Measurements from ENCODE around the gene ZNF18. TPM values are rescaled to one million over a fixed set of nuclear protein-coding genes. Genes with fewer than 3 reads are reported as not detected.
"Not testable (repeated sequence)": the region's sequence is repeated elsewhere in the genome, so short reads cannot be mapped to it uniquely, and the experiment has no call there.

Gene ZNF18
- total and polyA plus RNA-seq, 2 experiments from 2014 or later = 9.9 to 10.7 TPM

DNA sequence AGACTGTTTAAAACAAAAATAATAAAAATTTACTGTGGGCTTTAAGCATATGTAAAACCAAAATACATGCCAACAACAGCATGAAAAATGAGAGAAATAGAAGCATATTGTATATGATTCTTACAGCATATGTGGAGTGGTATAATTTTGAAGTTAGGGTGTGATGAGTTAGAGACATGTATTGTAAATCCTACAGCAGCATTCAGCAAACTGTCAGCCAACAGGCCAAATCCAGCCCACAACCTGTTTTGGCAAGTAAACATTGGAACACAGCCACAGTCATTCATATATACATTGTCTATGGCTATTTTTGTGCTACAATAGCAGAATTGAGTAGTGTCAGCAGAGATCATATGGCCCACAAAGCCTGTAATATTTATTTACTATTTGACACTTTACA lies 42.3 kb downstream of the ZNF18 start:
- TF ChIP-seq, protein P1, sequence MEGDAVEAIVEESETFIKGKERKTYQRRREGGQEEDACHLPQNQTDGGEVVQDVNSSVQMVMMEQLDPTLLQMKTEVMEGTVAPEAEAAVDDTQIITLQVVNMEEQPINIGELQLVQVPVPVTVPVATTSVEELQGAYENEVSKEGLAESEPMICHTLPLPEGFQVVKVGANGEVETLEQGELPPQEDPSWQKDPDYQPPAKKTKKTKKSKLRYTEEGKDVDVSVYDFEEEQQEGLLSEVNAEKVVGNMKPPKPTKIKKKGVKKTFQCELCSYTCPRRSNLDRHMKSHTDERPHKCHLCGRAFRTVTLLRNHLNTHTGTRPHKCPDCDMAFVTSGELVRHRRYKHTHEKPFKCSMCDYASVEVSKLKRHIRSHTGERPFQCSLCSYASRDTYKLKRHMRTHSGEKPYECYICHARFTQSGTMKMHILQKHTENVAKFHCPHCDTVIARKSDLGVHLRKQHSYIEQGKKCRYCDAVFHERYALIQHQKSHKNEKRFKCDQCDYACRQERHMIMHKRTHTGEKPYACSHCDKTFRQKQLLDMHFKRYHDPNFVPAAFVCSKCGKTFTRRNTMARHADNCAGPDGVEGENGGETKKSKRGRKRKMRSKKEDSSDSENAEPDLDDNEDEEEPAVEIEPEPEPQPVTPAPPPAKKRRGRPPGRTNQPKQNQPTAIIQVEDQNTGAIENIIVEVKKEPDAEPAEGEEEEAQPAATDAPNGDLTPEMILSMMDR (IDR thresholded peaks at IDR 0.05; ENCODE audit: low read depth, low read length) = no peak
- DNase-seq (ENCODE audit: low read depth in 1 of 2, low spot score in 1 of 2) = no peak
- H3K27me3 ChIP-seq = no peaks in the 10 kb centered on the region
- H3K36me3 ChIP-seq = no peaks in the 10 kb centered on the region
- H3K27ac ChIP-seq = no peak overlapping the region
- H3K4me1 ChIP-seq (ENCODE audit: low read depth) = no peaks in the 10 kb centered on the region
- no peaks in the 10 kb centered on the region for H3K9me3 ChIP-seq (ENCODE audit: low read depth)
- H3K4me3 ChIP-seq = no peak overlapping the region

DNA sequence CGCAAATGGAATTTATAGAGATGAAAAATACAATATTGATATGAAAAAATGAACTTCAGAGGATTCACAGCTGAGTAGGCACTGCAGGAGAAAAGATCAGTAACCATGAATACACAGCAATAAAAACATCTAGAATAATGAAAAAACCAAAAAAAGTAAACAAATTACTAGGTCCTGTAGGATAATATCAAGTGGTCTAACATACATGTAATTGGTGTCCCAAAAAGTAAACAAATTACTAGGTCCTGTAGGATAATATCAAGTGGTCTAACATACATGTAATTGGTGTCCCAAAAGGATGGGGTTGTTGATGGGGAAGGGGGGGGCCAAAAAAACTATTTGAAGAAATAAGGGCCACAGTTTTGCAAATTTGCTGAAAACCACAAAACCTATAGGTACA lies 43.4 kb downstream of the ZNF18 start:
- H3K4me1 ChIP-seq (ENCODE audit: low read depth) = no peaks in the 10 kb centered on the region
- no peaks in the 10 kb centered on the region for H3K36me3 ChIP-seq
- no peak for DNase-seq (ENCODE audit: low read depth in 1 of 2, low spot score in 1 of 2)
- no peaks in the 10 kb centered on the region for H3K9me3 ChIP-seq (ENCODE audit: low read depth)
- no peak overlapping the region for H3K27ac ChIP-seq
- H3K4me3 ChIP-seq = no peak overlapping the region
- TF ChIP-seq, protein P1 (IDR thresholded peaks at IDR 0.05; ENCODE audit: low read depth, low read length) = no peak
- H3K27me3 ChIP-seq = no peaks in the 10 kb centered on the region

DNA sequence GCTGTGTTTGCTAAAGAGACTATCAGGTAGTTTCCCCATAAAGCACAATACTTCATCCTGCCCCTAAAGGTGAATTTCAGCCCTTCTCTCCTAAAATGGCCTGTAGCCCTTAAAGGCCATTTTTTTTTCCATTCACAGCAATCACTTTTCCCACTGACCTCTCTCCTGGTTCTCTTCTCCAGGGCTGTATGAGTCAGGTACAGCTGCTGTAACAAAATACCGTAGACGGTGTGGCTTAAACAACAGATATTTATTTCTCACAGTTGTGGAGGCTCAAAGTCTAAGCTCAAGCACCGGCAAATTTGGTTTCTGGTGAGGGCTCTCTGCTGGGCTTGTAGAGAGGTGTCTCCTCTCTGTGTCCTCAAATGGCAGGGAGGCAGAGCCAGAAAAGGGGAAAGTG lies 44.7 kb downstream of the ZNF18 start:
- DNase-seq (ENCODE audit: low read depth in 1 of 2, low spot score in 1 of 2) = no peak
- TF ChIP-seq, protein P1 (IDR thresholded peaks at IDR 0.05; ENCODE audit: low read depth, low read length) = no peak
- no peaks in the 10 kb centered on the region for H3K36me3 ChIP-seq

DNA sequence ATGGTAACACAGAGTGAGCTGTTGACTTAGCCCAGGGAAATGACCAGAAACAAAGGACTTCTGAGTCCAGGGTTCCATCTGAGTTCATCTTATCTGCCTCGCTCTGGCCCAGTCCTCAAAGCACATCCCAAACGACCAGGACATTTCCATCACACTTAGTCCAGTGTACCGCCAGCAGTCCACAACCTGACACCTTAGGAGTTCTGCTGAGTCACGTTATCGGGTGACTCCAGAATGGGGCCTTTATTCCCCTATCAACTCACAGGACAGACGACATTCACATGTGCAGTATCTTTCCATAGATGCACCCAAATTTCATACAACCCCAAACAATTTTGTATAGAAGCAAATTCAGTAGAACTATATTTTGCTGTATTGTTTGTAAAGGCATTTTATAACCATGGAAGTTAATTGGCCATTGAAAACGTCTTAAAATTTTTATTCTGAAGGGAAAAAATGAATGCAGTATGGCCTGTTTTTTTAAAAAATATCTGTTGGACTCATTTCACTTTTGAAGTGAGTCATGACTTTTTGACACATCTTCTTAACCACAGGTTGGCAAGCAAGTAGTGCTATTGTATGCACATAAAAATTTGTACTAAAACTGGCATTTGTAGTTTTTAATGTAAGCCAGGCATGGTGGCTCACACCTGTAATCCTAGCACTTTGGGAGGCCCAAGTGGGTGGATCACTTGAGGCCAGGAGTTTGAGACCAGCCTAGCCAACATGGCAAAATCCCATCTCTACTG lies 46.3 kb downstream of the ZNF18 start:
- Histone ChIP-seq H3K27me3 (no peaks in the 10 kb centered on the region), H3K4me1 (ENCODE audit: low read depth) (no peaks in the 10 kb centered on the region), H3K27ac (no peak overlapping the region), H3K36me3 (no peaks in the 10 kb centered on the region), H3K4me3 (no peak overlapping the region), H3K9me3 (ENCODE audit: low read depth) (no peaks in the 10 kb centered on the region)
- peak in 1 of 2 donors; percentile 14 for DNase-seq (ENCODE audit: low read depth in 1 of 2, low spot score in 1 of 2)
- TF ChIP-seq, protein P1 (IDR thresholded peaks at IDR 0.05; ENCODE audit: low read depth, low read length) = no peak

More for the DNA sequence above, 44.7 kb downstream of the ZNF18 start:
- Histone ChIP-seq H3K27ac (no peak overlapping the region), H3K4me1 (ENCODE audit: low read depth) (no peaks in the 10 kb centered on the region), H3K4me3 (no peak overlapping the region), H3K27me3 (no peaks in the 10 kb centered on the region), H3K9me3 (ENCODE audit: low read depth) (no peaks in the 10 kb centered on the region)

DNA sequence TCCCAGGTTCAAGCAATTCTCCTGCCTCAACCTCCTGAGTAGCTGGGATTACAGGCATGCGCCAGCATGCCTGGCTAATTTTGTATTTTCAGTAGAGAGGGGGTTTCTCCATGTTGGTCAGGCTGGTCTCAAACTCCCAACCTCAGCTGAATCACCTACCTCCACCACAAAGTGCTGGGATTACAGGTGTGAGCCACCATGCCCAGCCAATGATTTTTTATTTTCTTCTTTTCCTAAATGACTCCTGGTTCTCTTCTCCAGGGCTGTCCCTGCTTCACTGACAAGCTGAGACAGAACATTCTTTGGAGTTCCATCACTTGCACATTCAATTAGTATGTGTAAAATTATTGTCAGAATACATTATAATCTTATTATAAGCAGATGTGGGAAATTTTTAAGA lies 47.7 kb downstream of the ZNF18 start:
- H3K4me1 ChIP-seq (ENCODE audit: low read depth); H3K4me3 ChIP-seq; DNase-seq (ENCODE audit: low read depth in 1 of 2, low spot score in 1 of 2); H3K9me3 ChIP-seq (ENCODE audit: low read depth); H3K36me3 ChIP-seq; H3K27me3 ChIP-seq; H3K27ac ChIP-seq: not testable (repeated sequence)

DNA sequence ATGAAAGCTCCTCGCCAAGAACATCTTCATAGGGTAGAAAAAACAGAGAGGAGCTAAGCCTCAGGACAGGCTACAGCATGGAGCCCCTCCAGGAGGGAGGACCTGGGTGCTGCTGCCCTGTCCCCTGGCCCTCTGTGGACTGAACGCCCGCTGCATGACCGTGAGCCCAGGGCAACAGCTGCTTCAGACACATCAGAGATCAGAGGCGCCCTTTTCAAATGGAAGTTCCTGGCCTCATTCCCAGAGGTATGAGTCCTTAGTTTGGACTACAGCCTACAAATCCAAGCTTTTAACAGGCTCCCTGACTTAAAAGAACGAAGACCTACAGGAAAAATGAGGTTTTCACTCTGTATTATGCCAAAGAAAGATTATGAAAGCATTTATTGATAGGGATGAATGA lies 48.5 kb downstream of the ZNF18 start:
- no peak overlapping the region for H3K27ac ChIP-seq
- H3K36me3 ChIP-seq = no peaks in the 10 kb centered on the region
- no peaks in the 10 kb centered on the region for H3K27me3 ChIP-seq
- no peak overlapping the region for H3K4me3 ChIP-seq
- no peaks in the 10 kb centered on the region for H3K9me3 ChIP-seq (ENCODE audit: low read depth)
- TF ChIP-seq, protein P1 (IDR thresholded peaks at IDR 0.05; ENCODE audit: low read depth, low read length) = no peak
- DNase-seq (ENCODE audit: low read depth in 1 of 2, low spot score in 1 of 2) = peak in 1 of 2 donors; percentile 89
- H3K4me1 ChIP-seq (ENCODE audit: low read depth) = no peaks in the 10 kb centered on the region
